ENCODE data around the gene SPNS2.

DNA sequence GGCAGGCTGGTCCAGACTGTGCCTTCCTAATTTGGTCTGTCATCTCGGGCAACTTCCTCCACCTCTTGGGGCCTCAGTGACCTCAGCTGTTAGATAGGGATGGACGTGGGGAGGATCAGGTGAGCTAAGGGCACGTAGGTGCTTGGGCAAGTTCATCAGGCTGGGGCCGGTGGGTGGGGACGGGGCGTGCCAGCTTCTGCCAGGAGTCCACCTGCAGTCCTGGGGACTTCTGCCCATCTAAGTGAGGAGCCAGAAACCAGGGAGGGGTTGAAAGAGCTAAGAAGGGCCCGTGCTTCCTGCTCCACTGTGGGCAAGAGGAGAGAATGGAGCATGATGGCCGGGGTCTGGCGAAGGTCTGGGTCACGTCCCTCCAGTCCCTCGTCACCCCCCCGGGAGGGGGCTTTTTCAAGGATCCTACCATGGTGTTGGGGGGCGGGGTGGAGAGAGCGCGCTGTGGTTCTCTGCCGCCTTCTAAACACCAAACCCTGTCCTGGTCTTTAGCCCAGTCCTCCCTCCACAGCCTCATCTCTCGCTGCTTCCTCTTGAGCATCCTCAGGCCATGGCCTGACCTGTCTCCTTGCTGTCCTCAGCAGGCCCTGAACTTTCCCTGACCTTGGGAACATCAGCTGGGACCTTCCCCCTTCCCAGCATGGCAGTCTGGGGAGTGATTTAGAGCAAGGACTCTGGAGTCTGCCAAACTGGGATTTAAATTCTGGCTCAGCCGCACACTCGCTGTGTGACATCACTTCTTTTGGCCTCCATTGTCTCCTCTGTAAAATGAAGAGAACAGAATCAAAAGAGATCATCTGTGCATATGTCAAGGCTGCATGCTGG lies 21.6 kb downstream of the SPNS2 start:
- TF ChIP-seq, protein P1, sequence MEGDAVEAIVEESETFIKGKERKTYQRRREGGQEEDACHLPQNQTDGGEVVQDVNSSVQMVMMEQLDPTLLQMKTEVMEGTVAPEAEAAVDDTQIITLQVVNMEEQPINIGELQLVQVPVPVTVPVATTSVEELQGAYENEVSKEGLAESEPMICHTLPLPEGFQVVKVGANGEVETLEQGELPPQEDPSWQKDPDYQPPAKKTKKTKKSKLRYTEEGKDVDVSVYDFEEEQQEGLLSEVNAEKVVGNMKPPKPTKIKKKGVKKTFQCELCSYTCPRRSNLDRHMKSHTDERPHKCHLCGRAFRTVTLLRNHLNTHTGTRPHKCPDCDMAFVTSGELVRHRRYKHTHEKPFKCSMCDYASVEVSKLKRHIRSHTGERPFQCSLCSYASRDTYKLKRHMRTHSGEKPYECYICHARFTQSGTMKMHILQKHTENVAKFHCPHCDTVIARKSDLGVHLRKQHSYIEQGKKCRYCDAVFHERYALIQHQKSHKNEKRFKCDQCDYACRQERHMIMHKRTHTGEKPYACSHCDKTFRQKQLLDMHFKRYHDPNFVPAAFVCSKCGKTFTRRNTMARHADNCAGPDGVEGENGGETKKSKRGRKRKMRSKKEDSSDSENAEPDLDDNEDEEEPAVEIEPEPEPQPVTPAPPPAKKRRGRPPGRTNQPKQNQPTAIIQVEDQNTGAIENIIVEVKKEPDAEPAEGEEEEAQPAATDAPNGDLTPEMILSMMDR (IDR thresholded peaks at IDR 0.05), result no peak
- no peak for TF ChIP-seq POLR2A (IDR thresholded peaks at IDR 0.05)

All from body of pancreas (tissue), 4 donors.